MV-4-11 (cell line): ENCODE data around the gene PPFIA4.
A peak's percentile ranks its signal among the peaks of the same experiment; 100 is the strongest.
"Not testable (repeated sequence)": the region's sequence is repeated elsewhere in the genome, so short reads cannot be mapped to it uniquely, and the experiment has no call there.

ENCODE experiments used
- DNase-seq: peaks from one replicate; lab custom pipeline; 2025; lab: John Stamatoyannopoulos, UW

The PPFIA4 gene

GRCh38 chr1:203026031-203026665 is at the start of gene PPFIA4:
Gene PPFIA4 (plus strand): TSS chr1:203026491. CDS start chr1:203039009, 12,518 bp downstream.
- peak; percentile 70 for DNase-seq

GRCh38 chr1:202976633-202977032 is 49.7 kb upstream of the PPFIA4 start:
- DNase-seq, result peak; percentile 68

- no peak for DNase-seq
These were observed 46.8 kb upstream of the PPFIA4 start for GRCh38 chr1:202979459-202979858.

GRCh38 chr1:202981939-202982338 is 44.4 kb upstream of the PPFIA4 start:
- DNase-seq, result no peak

GRCh38 chr1:202982715-202983430 is 43.4 kb upstream of the PPFIA4 start:
- peak; percentile 37 for DNase-seq

- DNase-seq, result not testable (repeated sequence)
These were observed 40.2 kb upstream of the PPFIA4 start for GRCh38 chr1:202986120-202986519.

GRCh38 chr1:202987255-202987654 is 39.0 kb upstream of the PPFIA4 start:
- DNase-seq, result no peak

GRCh38 chr1:202987922-202988583 is 38.2 kb upstream of the PPFIA4 start:
- no peak for DNase-seq

- DNase-seq, result peak; percentile 11
These were observed 36.4 kb upstream of the PPFIA4 start for GRCh38 chr1:202989879-202990278.

GRCh38 chr1:202991112-202991511 is 35.2 kb upstream of the PPFIA4 start:
- DNase-seq, result no peak

- no peak for DNase-seq
These were observed 31.5 kb upstream of the PPFIA4 start for GRCh38 chr1:202994756-202995155.

- peak; percentile 65 for DNase-seq
These were observed 27.2 kb upstream of the PPFIA4 start for GRCh38 chr1:202998836-202999750.

GRCh38 chr1:203000217-203000944 is 25.9 kb upstream of the PPFIA4 start:
- DNase-seq, result no peak

- DNase-seq, result no peak
These were observed 24.3 kb upstream of the PPFIA4 start for GRCh38 chr1:203001986-203002385.

- DNase-seq, result no peak
These were observed 23.3 kb upstream of the PPFIA4 start for GRCh38 chr1:203002951-203003350.

- peak; percentile 87 for DNase-seq
These were observed 20.7 kb upstream of the PPFIA4 start for GRCh38 chr1:203005395-203006142.

GRCh38 chr1:203006948-203007871 is 19.1 kb upstream of the PPFIA4 start, which contains the start of gene TMEM183A:
Gene TMEM183A (plus strand): TSS chr1:203007374. CDS start chr1:203007466, 92 bp downstream.
- DNase-seq, result peak; percentile 96

GRCh38 chr1:203009185-203009584 is 17.1 kb upstream of the PPFIA4 start:
- DNase-seq, result no peak

- DNase-seq, result no peak
These were observed 14.7 kb upstream of the PPFIA4 start for GRCh38 chr1:203011582-203011981.
